MCF 10A (cell line): ENCODE data around the gene GJB1. TPM values are rescaled to one million over a fixed set of nuclear protein-coding genes. Genes with fewer than 3 reads are reported as not detected.
A peak's percentile ranks its signal among the peaks of the same experiment; 100 is the strongest.
"Not testable (repeated sequence)": the region's sequence is repeated elsewhere in the genome, so short reads cannot be mapped to it uniquely, and the experiment has no call there.

ENCODE experiments used
- BruUV-seq: library from RNA; stranded (reverse); fragments of 400-500 nt; replicated peaks from 2 replicates; lab custom pipeline; 2021; lab: Mats Ljungman, UMichigan
- CTCF ChIA-PET: fragments of 300-600 bp; sonication (Branson Sonifier 250); formaldehyde crosslinking; extraction: SDS; loops from one replicate; lab custom pipeline; 2021; ENCODE audit warnings: antibody characterized with exemption, inconsistent platforms; lab: Yijun Ruan, JAX
- POLR2A ChIA-PET: fragments of 300-600, 350-650 bp; sonication (Branson Sonifier 250); formaldehyde crosslinking; extraction: SDS; loops from one replicate; lab custom pipeline; 2020; ENCODE audit warnings: antibody characterized with exemption, inconsistent platforms; lab: Yijun Ruan, JAX
- DNase-seq: peaks from one replicate; pipeline ENCODE4 v3.0.0-alpha.2; 2018; ENCODE audit not compliant: unreplicated experiment
- H3K27ac Mint-ChIP-seq: one replicate; pipeline ENCODE4 v1.8.0; 2022; ENCODE audit warnings: mild to moderate bottlenecking, low read depth, mixed read lengths; ENCODE audit not compliant: unreplicated experiment
- H3K27me3 Mint-ChIP-seq: one replicate; pipeline ENCODE4 v1.8.0; 2022; ENCODE audit warnings: mixed read lengths; ENCODE audit not compliant: insufficient read depth, unreplicated experiment
- H3K36me3 Mint-ChIP-seq: one replicate; pipeline ENCODE4 v1.8.0; 2022; ENCODE audit warnings: mild to moderate bottlenecking, moderate library complexity, mixed read lengths; ENCODE audit not compliant: insufficient read depth, unreplicated experiment
- H3K4me1 Mint-ChIP-seq: one replicate; pipeline ENCODE4 v1.8.0; 2022; ENCODE audit warnings: mixed read lengths; ENCODE audit not compliant: insufficient read depth, unreplicated experiment
- H3K4me3 Mint-ChIP-seq: one replicate; pipeline ENCODE4 v1.8.0; 2022; ENCODE audit warnings: mild to moderate bottlenecking, moderate library complexity, mixed read lengths; ENCODE audit not compliant: unreplicated experiment
- H3K9me3 Mint-ChIP-seq: one replicate; pipeline ENCODE4 v1.8.0; 2022; ENCODE audit warnings: mixed read lengths; ENCODE audit not compliant: unreplicated experiment
- CTCF ChIP-seq: fragments of 200-600 bp; IDR thresholded peaks from one replicate; pipeline ENCODE4 v1.8.0; 2022; ENCODE audit warnings: antibody characterized with exemption, mild to moderate bottlenecking; ENCODE audit not compliant: unreplicated experiment
- intact Hi-C: fragments of 100-400 bp; cut with micrococcal nuclease; formaldehyde crosslinking; loops from 2 replicates; pipeline ENCODE4 v1.14.1; 2022
- total RNA-seq: library from RNA; stranded (reverse); gene quantifications from 2 replicates; pipeline ENCODE4 v1.2.3, GENCODE V29; 2022

The GJB1 gene
- total RNA-seq, 1 experiment from 2014 or later, result not detected

DNA sequence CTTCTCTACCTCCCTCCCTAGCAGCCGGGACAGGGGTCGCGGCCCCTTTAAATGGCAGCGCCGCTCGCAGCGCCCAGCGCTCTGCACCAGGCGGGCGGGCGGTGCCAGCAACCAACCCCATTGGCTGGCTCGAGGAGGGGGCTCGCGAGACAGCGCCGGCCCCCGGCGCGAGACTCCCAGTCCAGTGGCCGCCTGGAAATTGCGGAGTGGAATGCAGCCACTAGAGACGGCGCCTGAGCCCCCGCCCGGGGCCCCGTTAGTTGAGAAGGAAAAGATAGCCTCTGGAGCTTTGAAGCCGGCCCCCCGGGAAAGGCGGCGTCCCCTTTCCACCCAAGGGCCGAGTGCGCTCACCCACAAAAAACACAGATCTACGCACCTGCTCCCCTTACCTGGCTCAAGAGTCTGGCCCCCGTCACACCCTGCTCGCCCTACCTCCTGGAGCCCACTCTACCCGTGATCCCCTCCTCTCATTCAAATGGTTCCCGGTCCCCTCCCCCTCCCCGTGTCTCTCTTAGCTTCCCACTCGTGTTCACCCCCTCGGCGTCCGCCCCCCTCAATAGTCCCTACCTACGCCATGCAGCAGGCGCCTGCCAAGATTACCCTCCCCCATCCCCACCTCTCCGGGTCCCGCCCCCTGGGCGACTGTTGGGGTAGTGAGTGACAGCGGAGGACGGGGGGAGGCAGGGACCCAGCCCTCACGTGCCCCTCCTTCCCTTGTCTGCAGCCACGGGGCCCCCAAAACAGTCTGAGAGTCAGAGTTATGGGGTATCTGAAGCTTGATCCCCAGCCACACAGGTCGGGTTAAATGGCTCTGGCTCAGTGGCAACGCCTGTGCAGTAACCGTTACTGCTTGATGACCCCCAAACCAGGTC, 31.3 kb downstream of the GJB1 start, which contains the start of gene ZMYM3:
Gene ZMYM3 (minus strand): TSS at position 49 of the 872 bp plus-strand sequence. CDS start 885 bp downstream, outside the sequence.
- Mint-ChIP-seq H3K9me3 (no peaks in the 10 kb centered on the region), H3K36me3 (peaks cover 11% of the 10 kb centered on the region), H3K27ac (peak within 1 kb of the TSS; percentile 82), H3K27me3 (peaks cover 10% of the 10 kb centered on the region), H3K4me1 (peaks cover 8% of the 10 kb centered on the region), H3K4me3 (peak within 1 kb of the TSS; percentile 92)
- peak; percentile 83 for DNase-seq
- no TSS peak for BruUV-seq
- intact Hi-C loops, result loop anchor here (5.0 kb wide), 1 partner anchor 113 kb away; the partner anchor contains the start of gene TAF1
- TF ChIP-seq CTCF, result no peak
- ChIA-PET POLR2A (interaction anchor here (0.7 to 3.8 kb wide), 6 partner anchors 27 to 144 kb away, joined by 3 to 64 read pairs (median 12); partner anchors contain the start of genes NONO and TAF1), CTCF (interaction anchor here (0.5 to 1.4 kb wide), 7 partner anchors 29 to 1373 kb away, joined by 3 to 6 read pairs (median 3); partner anchors contain the start of gene NONO)

GRCh38 chrX:71256051-71256450, 33.0 kb downstream of the GJB1 start:
- POLR2A ChIA-PET, result interaction anchor here (0.7 to 3.8 kb wide), 2 partner anchors 109 to 276 kb away, joined by 3 to 23 read pairs; partner anchors contain the start of gene TAF1
- peak; percentile 41 for DNase-seq
- CTCF ChIA-PET, result interaction anchor here (0.9 kb wide), 1 partner anchor 80 kb away, joined by 5 read pairs; no protein-coding TSS in a partner anchor
- intact Hi-C loops, result no loop called here
- H3K9me3 Mint-ChIP-seq, result no peaks in the 10 kb centered on the region
- no peak overlapping the region for H3K4me3 Mint-ChIP-seq
- H3K36me3 Mint-ChIP-seq, result peaks cover 3% of the 10 kb centered on the region
- no peak overlapping the region for H3K27ac Mint-ChIP-seq
- TF ChIP-seq CTCF, result no peak
- no TSS peak for BruUV-seq
- peaks cover 8% of the 10 kb centered on the region for H3K4me1 Mint-ChIP-seq
- peaks cover 5% of the 10 kb centered on the region for H3K27me3 Mint-ChIP-seq

- BruUV-seq, result no TSS peak
- ChIA-PET POLR2A (interaction anchor here (0.7 to 3.8 kb wide), 2 partner anchors 26 to 109 kb away, joined by 3 to 23 read pairs; partner anchors contain the start of genes NONO and TAF1), CTCF (interaction anchor here (0.6 kb wide), 1 partner anchor 306 kb away, joined by 3 read pairs; no protein-coding TSS in a partner anchor)
- H3K36me3 Mint-ChIP-seq, result no peaks in the 10 kb centered on the region
- H3K27ac Mint-ChIP-seq, result no peak overlapping the region
- DNase-seq, result no peak
- TF ChIP-seq CTCF, result no peak
- H3K4me3 Mint-ChIP-seq, result no peak overlapping the region
- H3K4me1 Mint-ChIP-seq, result peaks cover 8% of the 10 kb centered on the region
- no peaks in the 10 kb centered on the region for H3K9me3 Mint-ChIP-seq
- no peaks in the 10 kb centered on the region for H3K27me3 Mint-ChIP-seq
- intact Hi-C loops, result no loop called here
Observed at GRCh38 chrX:71256856-71257255, 33.8 kb downstream of the GJB1 start.

GRCh38 chrX:71268624-71269023, 45.6 kb downstream of the GJB1 start:
- DNase-seq, H3K36me3 Mint-ChIP-seq, H3K4me1 Mint-ChIP-seq, CTCF ChIA-PET, H3K9me3 Mint-ChIP-seq, BruUV-seq, POLR2A ChIA-PET, H3K27me3 Mint-ChIP-seq, H3K4me3 Mint-ChIP-seq, H3K27ac Mint-ChIP-seq, intact Hi-C loops: not testable (repeated sequence)
